PFSK-1 (cell line): ENCODE results near the gene WWC2.

Source experiments
- REST ChIP-seq, 2 experiments: IDR thresholded peaks; 2 replicates each; pipeline versions ENCODE4 v1.6.1 to v1.8.0; 2011 to 2012; ENCODE audit warnings: low read depth in 2 of 2, low read length in 2 of 2, control low read depth in 1 of 2, inconsistent platforms in 1 of 2, mild to moderate bottlenecking in 1 of 2, moderate library complexity in 1 of 2; ENCODE audit not compliant: insufficient read depth in 1 of 2
- SIN3A ChIP-seq: IDR thresholded peaks from 2 replicates; pipeline ENCODE4 v1.6.1; 2012; ENCODE audit warnings: mild to moderate bottlenecking, low read length, moderate library complexity, borderline replicate concordance; ENCODE audit not compliant: insufficient read depth

- TF ChIP-seq REST (IDR thresholded peaks at IDR 0.05; ENCODE audit: insufficient read depth in 1 of 2, low read depth in 2 of 2, low read length in 2 of 2) (no peak), SIN3A (no peak)
Observed at GRCh38 chr4:183254162-183254561, 155.1 kb downstream of the WWC2 start.
